Adrenal gland (tissue), 5 donors: ENCODE data around the gene CST9L.

ENCODE experiments used
- POLR2A ChIP-seq, 2 donors: fragments of 450-650 bp; IDR thresholded peaks; one replicate each; pipeline ENCODE4 v1.6.1; 2017; ENCODE audit warnings: antibody characterized with exemption in 2 of 2, mild to moderate bottlenecking in 2 of 2, moderate library complexity in 1 of 2
- TF ChIP-seq, protein P1 (sequence below), 6 experiments: fragments of 450-650 bp in 4 of 6; fragments of 200-600 bp in 2 of 6; sonication (generic) in 1 of 6; IDR thresholded peaks; 1 replicate in 5 of 6; 2 replicates in 1 of 6; pipeline versions ENCODE4 v1.5.1 to v1.8.0; 2016 to 2021; ENCODE audit warnings: antibody characterized with exemption in 6 of 6, mild to moderate bottlenecking in 2 of 6, moderate library complexity in 1 of 6
- donor health status: DM: no; HTN: no; CAD: no.

DNA sequence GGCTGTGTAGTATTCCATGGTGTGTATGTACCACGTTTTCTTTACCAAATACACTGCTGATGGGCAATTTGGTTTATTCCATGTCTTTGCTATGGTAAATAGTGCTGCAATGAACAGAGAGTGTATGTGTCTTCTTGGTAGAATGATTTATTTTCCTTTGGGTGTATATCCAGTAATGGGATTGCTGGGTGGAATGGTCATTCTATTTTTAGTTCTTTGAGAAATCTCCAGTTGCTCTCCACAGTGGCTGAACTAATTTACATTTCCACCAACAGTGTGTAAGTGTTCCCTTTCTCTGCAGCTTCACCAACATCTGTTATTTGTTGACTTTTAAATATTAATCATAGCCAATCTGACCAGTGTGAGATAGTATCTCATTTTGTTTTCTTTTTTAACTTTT lies 13.9 kb downstream of the CST9L start:
- TF ChIP-seq, protein P1, sequence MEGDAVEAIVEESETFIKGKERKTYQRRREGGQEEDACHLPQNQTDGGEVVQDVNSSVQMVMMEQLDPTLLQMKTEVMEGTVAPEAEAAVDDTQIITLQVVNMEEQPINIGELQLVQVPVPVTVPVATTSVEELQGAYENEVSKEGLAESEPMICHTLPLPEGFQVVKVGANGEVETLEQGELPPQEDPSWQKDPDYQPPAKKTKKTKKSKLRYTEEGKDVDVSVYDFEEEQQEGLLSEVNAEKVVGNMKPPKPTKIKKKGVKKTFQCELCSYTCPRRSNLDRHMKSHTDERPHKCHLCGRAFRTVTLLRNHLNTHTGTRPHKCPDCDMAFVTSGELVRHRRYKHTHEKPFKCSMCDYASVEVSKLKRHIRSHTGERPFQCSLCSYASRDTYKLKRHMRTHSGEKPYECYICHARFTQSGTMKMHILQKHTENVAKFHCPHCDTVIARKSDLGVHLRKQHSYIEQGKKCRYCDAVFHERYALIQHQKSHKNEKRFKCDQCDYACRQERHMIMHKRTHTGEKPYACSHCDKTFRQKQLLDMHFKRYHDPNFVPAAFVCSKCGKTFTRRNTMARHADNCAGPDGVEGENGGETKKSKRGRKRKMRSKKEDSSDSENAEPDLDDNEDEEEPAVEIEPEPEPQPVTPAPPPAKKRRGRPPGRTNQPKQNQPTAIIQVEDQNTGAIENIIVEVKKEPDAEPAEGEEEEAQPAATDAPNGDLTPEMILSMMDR (IDR thresholded peaks at IDR 0.05) = no peak
- TF ChIP-seq POLR2A (IDR thresholded peaks at IDR 0.05) = no peak
